ENCODE data around the gene ATOSB. TPM values are rescaled to one million over a fixed set of nuclear protein-coding genes. Genes with fewer than 3 reads are reported as not detected.
A peak's percentile ranks its signal among the peaks of the same experiment; 100 is the strongest.

ATOSB gene
- total and polyA plus RNA-seq, 9 of the 15 experiments (the other 6 are each of a cell fraction or from before 2014, with no cell fraction given): 0.45 to 8.0 (median 4.2) TPM

DNA sequence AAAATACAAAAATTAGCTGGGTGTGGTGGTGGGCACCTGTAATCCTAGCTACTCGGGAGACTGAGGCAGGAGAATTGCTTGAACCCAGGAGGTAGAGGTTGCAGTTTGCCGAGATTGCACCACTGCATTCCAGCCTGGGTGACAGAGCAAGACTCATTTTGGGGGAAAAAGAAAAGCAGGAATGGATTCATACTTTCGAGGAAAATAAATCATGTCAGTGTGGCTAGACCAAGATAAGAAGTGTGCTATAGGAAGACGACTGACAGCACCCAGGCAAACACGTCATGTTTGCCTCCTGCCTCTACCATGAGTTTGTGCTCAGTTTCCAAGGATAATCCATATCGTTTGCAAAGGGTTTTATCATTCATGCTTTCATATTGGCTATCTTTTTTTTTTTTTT, 19.3 kb upstream of the ATOSB start (continued):
- TF ChIP-seq, protein P1, sequence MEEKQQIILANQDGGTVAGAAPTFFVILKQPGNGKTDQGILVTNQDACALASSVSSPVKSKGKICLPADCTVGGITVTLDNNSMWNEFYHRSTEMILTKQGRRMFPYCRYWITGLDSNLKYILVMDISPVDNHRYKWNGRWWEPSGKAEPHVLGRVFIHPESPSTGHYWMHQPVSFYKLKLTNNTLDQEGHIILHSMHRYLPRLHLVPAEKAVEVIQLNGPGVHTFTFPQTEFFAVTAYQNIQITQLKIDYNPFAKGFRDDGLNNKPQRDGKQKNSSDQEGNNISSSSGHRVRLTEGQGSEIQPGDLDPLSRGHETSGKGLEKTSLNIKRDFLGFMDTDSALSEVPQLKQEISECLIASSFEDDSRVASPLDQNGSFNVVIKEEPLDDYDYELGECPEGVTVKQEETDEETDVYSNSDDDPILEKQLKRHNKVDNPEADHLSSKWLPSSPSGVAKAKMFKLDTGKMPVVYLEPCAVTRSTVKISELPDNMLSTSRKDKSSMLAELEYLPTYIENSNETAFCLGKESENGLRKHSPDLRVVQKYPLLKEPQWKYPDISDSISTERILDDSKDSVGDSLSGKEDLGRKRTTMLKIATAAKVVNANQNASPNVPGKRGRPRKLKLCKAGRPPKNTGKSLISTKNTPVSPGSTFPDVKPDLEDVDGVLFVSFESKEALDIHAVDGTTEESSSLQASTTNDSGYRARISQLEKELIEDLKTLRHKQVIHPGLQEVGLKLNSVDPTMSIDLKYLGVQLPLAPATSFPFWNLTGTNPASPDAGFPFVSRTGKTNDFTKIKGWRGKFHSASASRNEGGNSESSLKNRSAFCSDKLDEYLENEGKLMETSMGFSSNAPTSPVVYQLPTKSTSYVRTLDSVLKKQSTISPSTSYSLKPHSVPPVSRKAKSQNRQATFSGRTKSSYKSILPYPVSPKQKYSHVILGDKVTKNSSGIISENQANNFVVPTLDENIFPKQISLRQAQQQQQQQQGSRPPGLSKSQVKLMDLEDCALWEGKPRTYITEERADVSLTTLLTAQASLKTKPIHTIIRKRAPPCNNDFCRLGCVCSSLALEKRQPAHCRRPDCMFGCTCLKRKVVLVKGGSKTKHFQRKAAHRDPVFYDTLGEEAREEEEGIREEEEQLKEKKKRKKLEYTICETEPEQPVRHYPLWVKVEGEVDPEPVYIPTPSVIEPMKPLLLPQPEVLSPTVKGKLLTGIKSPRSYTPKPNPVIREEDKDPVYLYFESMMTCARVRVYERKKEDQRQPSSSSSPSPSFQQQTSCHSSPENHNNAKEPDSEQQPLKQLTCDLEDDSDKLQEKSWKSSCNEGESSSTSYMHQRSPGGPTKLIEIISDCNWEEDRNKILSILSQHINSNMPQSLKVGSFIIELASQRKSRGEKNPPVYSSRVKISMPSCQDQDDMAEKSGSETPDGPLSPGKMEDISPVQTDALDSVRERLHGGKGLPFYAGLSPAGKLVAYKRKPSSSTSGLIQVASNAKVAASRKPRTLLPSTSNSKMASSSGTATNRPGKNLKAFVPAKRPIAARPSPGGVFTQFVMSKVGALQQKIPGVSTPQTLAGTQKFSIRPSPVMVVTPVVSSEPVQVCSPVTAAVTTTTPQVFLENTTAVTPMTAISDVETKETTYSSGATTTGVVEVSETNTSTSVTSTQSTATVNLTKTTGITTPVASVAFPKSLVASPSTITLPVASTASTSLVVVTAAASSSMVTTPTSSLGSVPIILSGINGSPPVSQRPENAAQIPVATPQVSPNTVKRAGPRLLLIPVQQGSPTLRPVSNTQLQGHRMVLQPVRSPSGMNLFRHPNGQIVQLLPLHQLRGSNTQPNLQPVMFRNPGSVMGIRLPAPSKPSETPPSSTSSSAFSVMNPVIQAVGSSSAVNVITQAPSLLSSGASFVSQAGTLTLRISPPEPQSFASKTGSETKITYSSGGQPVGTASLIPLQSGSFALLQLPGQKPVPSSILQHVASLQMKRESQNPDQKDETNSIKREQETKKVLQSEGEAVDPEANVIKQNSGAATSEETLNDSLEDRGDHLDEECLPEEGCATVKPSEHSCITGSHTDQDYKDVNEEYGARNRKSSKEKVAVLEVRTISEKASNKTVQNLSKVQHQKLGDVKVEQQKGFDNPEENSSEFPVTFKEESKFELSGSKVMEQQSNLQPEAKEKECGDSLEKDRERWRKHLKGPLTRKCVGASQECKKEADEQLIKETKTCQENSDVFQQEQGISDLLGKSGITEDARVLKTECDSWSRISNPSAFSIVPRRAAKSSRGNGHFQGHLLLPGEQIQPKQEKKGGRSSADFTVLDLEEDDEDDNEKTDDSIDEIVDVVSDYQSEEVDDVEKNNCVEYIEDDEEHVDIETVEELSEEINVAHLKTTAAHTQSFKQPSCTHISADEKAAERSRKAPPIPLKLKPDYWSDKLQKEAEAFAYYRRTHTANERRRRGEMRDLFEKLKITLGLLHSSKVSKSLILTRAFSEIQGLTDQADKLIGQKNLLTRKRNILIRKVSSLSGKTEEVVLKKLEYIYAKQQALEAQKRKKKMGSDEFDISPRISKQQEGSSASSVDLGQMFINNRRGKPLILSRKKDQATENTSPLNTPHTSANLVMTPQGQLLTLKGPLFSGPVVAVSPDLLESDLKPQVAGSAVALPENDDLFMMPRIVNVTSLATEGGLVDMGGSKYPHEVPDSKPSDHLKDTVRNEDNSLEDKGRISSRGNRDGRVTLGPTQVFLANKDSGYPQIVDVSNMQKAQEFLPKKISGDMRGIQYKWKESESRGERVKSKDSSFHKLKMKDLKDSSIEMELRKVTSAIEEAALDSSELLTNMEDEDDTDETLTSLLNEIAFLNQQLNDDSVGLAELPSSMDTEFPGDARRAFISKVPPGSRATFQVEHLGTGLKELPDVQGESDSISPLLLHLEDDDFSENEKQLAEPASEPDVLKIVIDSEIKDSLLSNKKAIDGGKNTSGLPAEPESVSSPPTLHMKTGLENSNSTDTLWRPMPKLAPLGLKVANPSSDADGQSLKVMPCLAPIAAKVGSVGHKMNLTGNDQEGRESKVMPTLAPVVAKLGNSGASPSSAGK (IDR thresholded peaks at IDR 0.05): no peak
- TF ChIP-seq ARNT (IDR thresholded peaks at IDR 0.05) (no peak), MEIS2 (IDR thresholded peaks at IDR 0.05; ENCODE audit: partially characterized antibody) (peak; percentile 94), FOXP4 (CRISPR knock-in tag; IDR thresholded peaks at IDR 0.05; ENCODE audit: borderline replicate concordance) (no peak), HIVEP1 (CRISPR knock-in tag; IDR thresholded peaks at IDR 0.05) (no peak), ZFX (CRISPR knock-in tag; IDR thresholded peaks at IDR 0.05) (no peak)
- TF ChIP-seq, protein P2, sequence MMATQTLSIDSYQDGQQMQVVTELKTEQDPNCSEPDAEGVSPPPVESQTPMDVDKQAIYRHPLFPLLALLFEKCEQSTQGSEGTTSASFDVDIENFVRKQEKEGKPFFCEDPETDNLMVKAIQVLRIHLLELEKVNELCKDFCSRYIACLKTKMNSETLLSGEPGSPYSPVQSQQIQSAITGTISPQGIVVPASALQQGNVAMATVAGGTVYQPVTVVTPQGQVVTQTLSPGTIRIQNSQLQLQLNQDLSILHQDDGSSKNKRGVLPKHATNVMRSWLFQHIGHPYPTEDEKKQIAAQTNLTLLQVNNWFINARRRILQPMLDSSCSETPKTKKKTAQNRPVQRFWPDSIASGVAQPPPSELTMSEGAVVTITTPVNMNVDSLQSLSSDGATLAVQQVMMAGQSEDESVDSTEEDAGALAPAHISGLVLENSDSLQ (IDR thresholded peaks at IDR 0.05): peak; percentile 89
- TF ChIP-seq, protein P3, sequence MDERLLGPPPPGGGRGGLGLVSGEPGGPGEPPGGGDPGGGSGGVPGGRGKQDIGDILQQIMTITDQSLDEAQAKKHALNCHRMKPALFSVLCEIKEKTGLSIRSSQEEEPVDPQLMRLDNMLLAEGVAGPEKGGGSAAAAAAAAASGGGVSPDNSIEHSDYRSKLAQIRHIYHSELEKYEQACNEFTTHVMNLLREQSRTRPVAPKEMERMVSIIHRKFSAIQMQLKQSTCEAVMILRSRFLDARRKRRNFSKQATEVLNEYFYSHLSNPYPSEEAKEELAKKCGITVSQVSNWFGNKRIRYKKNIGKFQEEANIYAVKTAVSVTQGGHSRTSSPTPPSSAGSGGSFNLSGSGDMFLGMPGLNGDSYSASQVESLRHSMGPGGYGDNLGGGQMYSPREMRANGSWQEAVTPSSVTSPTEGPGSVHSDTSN (CRISPR knock-in tag; IDR thresholded peaks at IDR 0.05; ENCODE audit: low read depth): no peak
- TF ChIP-seq, protein P3 (tag; conservative IDR thresholded peaks at IDR 0.05; ENCODE audit: low read depth): peak; percentile 83
